Astrocyte (in vitro differentiated cells and primary cell): ENCODE data around the gene ACOT6. TPM values are rescaled to one million over a fixed set of nuclear protein-coding genes. Genes with fewer than 3 reads are reported as not detected.

ENCODE experiments used
- DNase-seq: peaks from one replicate; pipeline ENCODE4 v3.0.0-alpha.2; 2010; ENCODE audit warnings: low read depth
- FAIRE-seq: peaks from 2 replicates; lab custom pipeline; 2011; peaks lifted over from hg19 to GRCh38; lab: Jason Lieb, UNC
- H2AFZ ChIP-seq: 2 replicates; pipeline ENCODE4 v1.6.0; 2012; ENCODE audit warnings: low read depth, low read length, inconsistent platforms
- H3K27ac ChIP-seq: 2 replicates; pipeline ENCODE4 v1.5.1; 2011; ENCODE audit warnings: low read depth, low read length, inconsistent platforms
- H3K27me3 ChIP-seq: 2 replicates; pipeline ENCODE4 v1.6.0; 2011; ENCODE audit warnings: low read length, inconsistent platforms; ENCODE audit not compliant: insufficient read depth
- H3K36me3 ChIP-seq: 2 replicates; pipeline ENCODE4 v1.5.1; 2011; ENCODE audit warnings: low read length, inconsistent platforms; ENCODE audit not compliant: insufficient read depth
- H3K4me1 ChIP-seq: 2 replicates; pipeline ENCODE4 v1.5.1; 2011; ENCODE audit warnings: low read length, inconsistent platforms; ENCODE audit not compliant: insufficient read depth
- H3K4me2 ChIP-seq: 2 replicates; pipeline ENCODE4 v1.6.0; 2012; ENCODE audit warnings: low read length, inconsistent platforms
- H3K4me3 ChIP-seq: 2 replicates; pipeline ENCODE4 v1.5.1; 2011; ENCODE audit warnings: low read depth, mild to moderate bottlenecking, low read length, inconsistent platforms; ENCODE audit not compliant: insufficient read depth
- H3K79me2 ChIP-seq: 2 replicates; pipeline ENCODE4 v1.6.0; 2012; ENCODE audit warnings: mild to moderate bottlenecking, low read length, inconsistent platforms; ENCODE audit not compliant: insufficient read depth
- H3K9ac ChIP-seq: 2 replicates; pipeline ENCODE4 v1.6.0; 2012; ENCODE audit warnings: mild to moderate bottlenecking, low read length, inconsistent platforms
- H3K9me3 ChIP-seq: 2 replicates; pipeline ENCODE4 v1.5.1; 2012; ENCODE audit warnings: low read depth, mild to moderate bottlenecking, low read length, inconsistent platforms; ENCODE audit not compliant: insufficient read depth
- H4K20me1 ChIP-seq: 2 replicates; pipeline ENCODE4 v1.6.0; 2012; ENCODE audit warnings: low read length, inconsistent platforms; ENCODE audit not compliant: insufficient read depth
- H3K27ac Mint-ChIP-seq: one replicate; pipeline ENCODE4 v1.8.0; 2021; ENCODE audit warnings: mild to moderate bottlenecking, mixed read lengths; ENCODE audit not compliant: unreplicated experiment
- H3K27me3 Mint-ChIP-seq: one replicate; pipeline ENCODE4 v1.8.0; 2021; ENCODE audit warnings: low read depth, mixed read lengths; ENCODE audit not compliant: unreplicated experiment
- H3K36me3 Mint-ChIP-seq: one replicate; pipeline ENCODE4 v1.8.0; 2021; ENCODE audit warnings: low read depth, mixed read lengths; ENCODE audit not compliant: unreplicated experiment
- H3K4me1 Mint-ChIP-seq: one replicate; pipeline ENCODE4 v1.8.0; 2021; ENCODE audit warnings: low read depth, mixed read lengths; ENCODE audit not compliant: unreplicated experiment
- H3K4me3 Mint-ChIP-seq: one replicate; pipeline ENCODE4 v1.8.0; 2021; ENCODE audit warnings: mild to moderate bottlenecking, moderate library complexity, mixed read lengths; ENCODE audit not compliant: unreplicated experiment
- H3K9me3 Mint-ChIP-seq: one replicate; pipeline ENCODE4 v1.8.0; 2021; ENCODE audit warnings: mild to moderate bottlenecking, mixed read lengths; ENCODE audit not compliant: unreplicated experiment
- CTCF ChIP-seq: IDR thresholded peaks from 2 replicates; pipeline ENCODE4 v1.5.1; 2011; ENCODE audit warnings: low read depth, mild to moderate bottlenecking, inconsistent platforms, low read length, moderate library complexity; ENCODE audit not compliant: insufficient read depth
- EZH2 ChIP-seq: IDR thresholded peaks from 2 replicates; pipeline ENCODE4 v1.6.1; 2012; ENCODE audit warnings: mild to moderate bottlenecking, low read length, inconsistent platforms; ENCODE audit not compliant: insufficient read depth
- total RNA-seq: library from RNA; stranded (reverse); gene quantifications from 2 replicates; pipeline ENCODE4 v1.2.1, GENCODE V29; 2021

Gene ACOT6
- total RNA-seq, 1 donor from 2014 or later = not detected

GRCh38 chr14:73630009-73630780 is 17.9 kb downstream of the ACOT6 start:
- TF ChIP-seq CTCF (no peak), EZH2 (no peak)
- H4K20me1 ChIP-seq = no peaks in the 10 kb centered on the region
- no peaks in the 10 kb centered on the region for H3K4me1 Mint-ChIP-seq
- FAIRE-seq (no peak), DNase-seq (no peak)
- no peaks in the 10 kb centered on the region for H3K27me3 ChIP-seq
- H3K36me3 ChIP-seq = no peaks in the 10 kb centered on the region
- H3K36me3 Mint-ChIP-seq = no peaks in the 10 kb centered on the region
- H3K27me3 Mint-ChIP-seq = peaks cover 12% of the 10 kb centered on the region
- no peaks in the 10 kb centered on the region for H3K9me3 Mint-ChIP-seq
- no peak overlapping the region for H3K4me3 ChIP-seq
- no peak overlapping the region for H2AFZ ChIP-seq
- H3K27ac ChIP-seq = no peak overlapping the region
- H3K79me2 ChIP-seq = no peaks in the 10 kb centered on the region
- no peak overlapping the region for H3K9ac ChIP-seq
- H3K4me1 ChIP-seq = peaks cover 11% of the 10 kb centered on the region
- no peak overlapping the region for H3K4me3 Mint-ChIP-seq
- no peak overlapping the region for H3K4me2 ChIP-seq
- no peaks in the 10 kb centered on the region for H3K9me3 ChIP-seq
- H3K27ac Mint-ChIP-seq = no peak overlapping the region

DNA sequence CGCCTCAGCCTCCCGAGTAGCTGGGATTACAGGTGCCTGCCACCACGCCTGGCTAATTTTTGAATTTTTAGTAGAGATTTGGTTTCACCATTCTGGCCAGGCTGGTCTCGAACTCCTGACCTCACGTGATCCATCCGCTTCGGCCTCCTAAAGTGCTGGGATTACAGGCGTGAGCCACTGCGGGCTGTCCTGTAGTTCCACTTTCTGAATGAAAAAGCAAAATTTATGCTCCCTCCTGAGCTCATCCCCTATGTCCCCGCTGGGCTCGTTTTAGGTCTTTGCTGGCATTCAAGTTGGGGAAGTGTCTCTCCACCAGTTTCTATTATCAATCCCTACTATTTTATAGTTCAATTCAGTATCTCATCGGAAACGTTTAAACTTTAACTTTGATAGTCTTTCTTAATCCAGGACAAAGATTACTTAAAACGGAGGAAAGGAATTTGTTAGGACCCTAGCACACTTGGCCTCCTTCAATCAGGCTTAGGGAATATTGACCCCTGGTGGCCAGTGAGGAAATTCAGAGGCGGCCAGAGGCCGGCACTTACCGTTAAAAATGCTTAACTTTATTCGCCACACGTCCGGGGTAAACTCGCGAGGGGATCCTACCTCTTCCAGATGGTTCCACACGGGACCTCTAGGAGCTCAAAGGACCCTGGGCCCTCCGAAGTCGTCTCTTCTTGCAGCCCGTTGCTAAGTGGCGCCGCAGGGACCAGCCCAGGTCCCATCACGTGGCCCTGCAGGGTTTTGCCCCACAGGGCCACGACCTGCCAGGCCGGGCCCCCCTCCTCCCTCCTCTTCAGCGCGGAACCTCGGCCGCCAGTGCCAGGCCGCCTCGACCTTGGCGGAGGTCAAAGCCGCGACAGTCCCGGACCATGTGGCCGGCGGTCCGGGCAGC is 21.0 kb downstream of the ACOT6 start:
- FAIRE-seq (peak; percentile 43), DNase-seq (peak; percentile 37)
- TF ChIP-seq CTCF = peak; percentile 93
- TF ChIP-seq EZH2 = no peak
- Histone ChIP-seq H3K9me3 (no peaks in the 10 kb centered on the region), H3K9ac (peak overlapping the region; percentile 70), H3K4me3 (peak overlapping the region; percentile 59), H3K27me3 (no peaks in the 10 kb centered on the region), H3K4me1 (peaks cover 11% of the 10 kb centered on the region), H4K20me1 (no peaks in the 10 kb centered on the region), H3K4me2 (peak overlapping the region; percentile 91), H2AFZ (peak overlapping the region; percentile 95), H3K36me3 (no peaks in the 10 kb centered on the region), H3K27ac (no peak overlapping the region), H3K79me2 (no peaks in the 10 kb centered on the region)
- Mint-ChIP-seq H3K36me3 (no peaks in the 10 kb centered on the region), H3K4me3 (peak overlapping the region; percentile 64), H3K4me1 (no peaks in the 10 kb centered on the region), H3K27me3 (peaks cover 12% of the 10 kb centered on the region), H3K27ac (no peak overlapping the region), H3K9me3 (no peaks in the 10 kb centered on the region)
